A204.1 (cell line): ENCODE results near the gene FAM53B.

ENCODE experiments used
- FAIRE-seq: peaks from 2 replicates; lab custom pipeline; 2012; peaks lifted over from hg19 to GRCh38; lab: Jason Lieb, UNC

FAM53B gene

DNA sequence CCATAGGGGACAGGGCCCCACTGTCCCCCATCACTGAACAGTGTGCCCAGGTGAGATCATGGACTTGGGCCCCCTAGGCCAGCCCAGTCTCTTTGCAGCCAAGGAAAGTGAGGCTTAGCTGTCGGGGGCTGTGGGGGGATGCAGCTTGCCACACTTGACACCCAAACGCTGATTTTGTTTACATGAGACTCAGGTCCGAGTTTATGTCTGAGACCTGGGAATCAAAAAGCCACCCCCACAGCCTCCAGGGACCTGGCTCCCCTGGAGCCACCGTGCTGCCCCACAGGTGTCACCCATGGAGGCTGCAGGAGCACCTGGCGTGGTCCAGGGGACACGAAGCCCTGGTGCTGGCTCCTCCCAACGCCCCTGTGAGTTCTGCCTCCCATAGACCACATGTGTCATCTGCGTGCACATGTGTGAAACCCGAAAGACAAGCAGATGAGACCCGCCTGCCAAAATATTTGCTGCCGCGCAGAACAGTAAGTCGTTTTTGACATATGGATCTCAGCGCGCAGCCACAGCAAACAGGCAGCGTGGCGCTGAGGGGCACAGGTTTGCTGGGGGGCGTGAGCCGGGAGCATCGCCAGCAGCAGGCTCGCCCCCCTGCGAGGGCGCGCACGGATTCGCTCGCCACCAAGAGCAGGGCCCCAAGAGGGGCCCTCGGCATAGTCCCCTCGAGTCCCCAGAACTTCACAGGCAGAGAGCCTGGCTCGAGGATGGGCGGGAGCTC lies 170.3 kb downstream of the FAM53B start:
- no peak for FAIRE-seq

DNA sequence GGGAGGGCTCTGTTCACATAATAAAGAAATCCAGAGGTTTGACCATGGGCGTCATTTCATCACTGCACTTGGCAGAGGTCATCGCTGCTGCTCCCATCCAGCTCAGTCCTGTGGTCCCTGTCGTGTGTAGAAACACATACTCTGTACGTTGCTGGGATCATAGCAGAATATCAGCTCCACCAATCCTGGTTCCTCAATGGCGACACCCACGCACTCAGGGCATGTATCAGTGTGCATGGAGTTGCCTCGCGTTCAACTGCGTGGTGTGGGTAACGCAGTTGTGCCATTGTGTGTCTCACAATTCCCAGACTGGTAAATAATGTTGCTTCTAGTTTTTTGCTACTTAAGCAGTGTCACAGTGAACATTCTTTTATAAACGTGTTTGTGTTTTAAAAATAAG lies 171.4 kb downstream of the FAM53B start:
- no peak for FAIRE-seq

DNA sequence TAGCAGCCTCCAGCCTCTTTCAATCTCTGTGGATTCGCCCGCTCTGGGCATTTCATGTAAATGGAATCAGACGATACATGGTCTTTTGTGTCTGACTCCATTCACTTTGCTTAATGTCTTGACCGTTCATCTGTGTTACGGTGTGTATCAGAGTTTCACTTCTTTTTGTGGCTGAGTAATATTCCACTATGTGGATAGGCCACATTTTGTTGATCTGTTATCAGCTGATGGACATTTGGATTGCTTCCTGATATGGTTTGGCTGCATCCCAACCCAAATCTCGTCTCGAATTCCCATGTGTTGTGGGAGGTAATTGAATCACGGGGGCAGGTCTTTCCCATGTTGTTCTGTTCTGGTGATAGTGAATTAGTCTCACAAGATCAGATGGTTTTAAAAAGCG lies 173.5 kb downstream of the FAM53B start:
- no peak for FAIRE-seq

GRCh38 chr10:124569623-124570470 lies 174.3 kb downstream of the FAM53B start:
- no peak for FAIRE-seq
